Measurements from ENCODE around the gene TRPM4. TPM values are rescaled to one million over a fixed set of nuclear protein-coding genes. Genes with fewer than 3 reads are reported as not detected.

The TRPM4 gene
- total RNA-seq, 3 donors from 2014 or later (not counting 1 experiment from before 2014, with no cell fraction given), result 0.20 TPM; not detected in 2

GRCh38 chr19:49118565-49119410, 38.8 kb upstream of the TRPM4 start, which contains the start of gene C19orf73:
TSS of gene C19orf73 (minus strand) at chr19:49119143. CDS start at chr19:49119022, 121 bp downstream.
- Mint-ChIP-seq H3K4me1 (peaks cover 20 to 56% of the 10 kb centered on the region in 2 donors), H3K27ac (peak within 1 kb of the TSS; percentile 93 to 96), H3K4me3 (peak within 1 kb of the TSS; percentile 88), H3K9me3 (no peaks in the 10 kb centered on the region), H3K36me3 (no peaks in the 10 kb centered on the region), H3K27me3 (ENCODE audit: low read depth in 2 of 2) (peaks cover 0 to 8% of the 10 kb centered on the region in 2 donors)
- Histone ChIP-seq H3K9me3 (ENCODE audit: control insufficient read depth, insufficient read depth, low read length) (no peaks in the 10 kb centered on the region), H3K4me1 (ENCODE audit: control insufficient read depth, insufficient read depth, low read length) (peaks cover 32% of the 10 kb centered on the region), H3K27ac (ENCODE audit: low read length) (peak within 1 kb of the TSS; percentile 96), H3K27me3 (ENCODE audit: control insufficient read depth, insufficient read depth, low read length) (no peaks in the 10 kb centered on the region), H3K36me3 (ENCODE audit: control insufficient read depth, insufficient read depth, low read length) (no peaks in the 10 kb centered on the region), H3K4me3 (ENCODE audit: low read length) (peak within 1 kb of the TSS; percentile 59)
- intact Hi-C loops (cut with micrococcal nuclease), result loop anchor here (1.0 kb wide), 1 partner anchor 10 kb away; no protein-coding TSS in a partner anchor
- ATAC-seq (peak; percentile 82 to 92 (median 82)), DNase-seq (peak; percentile 97 to 98)
- TF ChIP-seq CTCF (IDR thresholded peaks at IDR 0.05), result peak; percentile 19
- WGBS (ENCODE audit: insufficient coverage), result under 1% methylated on average over 85 of the region's 85 CpGs

GRCh38 chr19:49119411-49120324, 37.9 kb upstream of the TRPM4 start, which contains the start of gene PPFIA3:
TSS of gene PPFIA3 (plus strand) at chr19:49119544. CDS start at chr19:49127874, 8,330 bp downstream.
- DNase-seq, result peak in 1 of 2 donors; percentile 61
- ATAC-seq, result no peak
- WGBS (ENCODE audit: insufficient coverage), result under 1% methylated on average over 87 of the region's 90 CpGs

GRCh38 chr19:49120325-49120683, 37.3 kb upstream of the TRPM4 start:
- H3K4me3 ChIP-seq (ENCODE audit: low read length), result no peak overlapping the region
- Mint-ChIP-seq H3K4me3 (peak overlapping the region; percentile 72), H3K4me1 (peaks cover 13 to 45% of the 10 kb centered on the region in 2 donors), H3K27me3 (ENCODE audit: low read depth in 2 of 2) (peaks cover 0 to 8% of the 10 kb centered on the region in 2 donors), H3K36me3 (no peaks in the 10 kb centered on the region), H3K27ac (peak overlapping the region; percentile 2 to 96), H3K9me3 (no peaks in the 10 kb centered on the region)
- no peak for DNase-seq
- no peak for ATAC-seq
- peaks cover 22% of the 10 kb centered on the region for H3K4me1 ChIP-seq (ENCODE audit: control insufficient read depth, insufficient read depth, low read length)
- WGBS (ENCODE audit: insufficient coverage), result 23% methylated on average over 16 of the region's 16 CpGs
- no peaks in the 10 kb centered on the region for H3K27me3 ChIP-seq (ENCODE audit: control insufficient read depth, insufficient read depth, low read length)
- H3K36me3 ChIP-seq (ENCODE audit: control insufficient read depth, insufficient read depth, low read length), result no peaks in the 10 kb centered on the region
- intact Hi-C loops (cut with micrococcal nuclease), result no loop called here
- H3K9me3 ChIP-seq (ENCODE audit: control insufficient read depth, insufficient read depth, low read length), result no peaks in the 10 kb centered on the region
- H3K27ac ChIP-seq (ENCODE audit: low read length), result no peak overlapping the region
- no peak for TF ChIP-seq CTCF (IDR thresholded peaks at IDR 0.05)

More at GRCh38 chr19:49119411-49120324, 37.9 kb upstream of the TRPM4 start, which contains the start of gene PPFIA3:
- Histone ChIP-seq H3K27ac (ENCODE audit: low read length) (peak within 1 kb of the TSS; percentile 96), H3K36me3 (ENCODE audit: control insufficient read depth, insufficient read depth, low read length) (no peaks in the 10 kb centered on the region), H3K4me1 (ENCODE audit: control insufficient read depth, insufficient read depth, low read length) (peaks cover 28% of the 10 kb centered on the region), H3K27me3 (ENCODE audit: control insufficient read depth, insufficient read depth, low read length) (no peaks in the 10 kb centered on the region), H3K4me3 (ENCODE audit: low read length) (peak within 1 kb of the TSS; percentile 59), H3K9me3 (ENCODE audit: control insufficient read depth, insufficient read depth, low read length) (no peaks in the 10 kb centered on the region)
- no peak for TF ChIP-seq CTCF (IDR thresholded peaks at IDR 0.05)
- Mint-ChIP-seq H3K27ac (peak within 1 kb of the TSS; percentile 93 to 96), H3K36me3 (no peaks in the 10 kb centered on the region), H3K27me3 (ENCODE audit: low read depth in 2 of 2) (peaks cover 0 to 8% of the 10 kb centered on the region in 2 donors), H3K4me3 (peak within 1 kb of the TSS; percentile 88), H3K9me3 (no peaks in the 10 kb centered on the region), H3K4me1 (peaks cover 17 to 51% of the 10 kb centered on the region in 2 donors)
- intact Hi-C loops (cut with micrococcal nuclease), result loop anchor here (1.0 kb wide), 1 partner anchor 9 kb away; no protein-coding TSS in a partner anchor

All from natural killer cell (primary cell).